Keratinocyte (primary cell): ENCODE results near the gene LDAH. TPM values are rescaled to one million over a fixed set of nuclear protein-coding genes. Genes with fewer than 3 reads are reported as not detected.

Experiments used
- DNase-seq: peaks from one replicate; pipeline ENCODE4 v3.0.0-alpha.2; 2011; ENCODE audit warnings: low read depth, missing footprints, low spot score
- FAIRE-seq: peaks from 2 replicates; lab custom pipeline; 2011; peaks lifted over from hg19 to GRCh38; lab: Jason Lieb, UNC
- H2AFZ ChIP-seq: 2 replicates; pipeline ENCODE4 v1.6.0; 2012; ENCODE audit warnings: low read length, control low read depth, inconsistent platforms; ENCODE audit not compliant: control insufficient read depth
- H3K27ac ChIP-seq: 2 replicates; pipeline ENCODE4 v1.5.1; 2011; ENCODE audit warnings: low read length; ENCODE audit not compliant: control insufficient read depth, insufficient read depth
- H3K27me3 ChIP-seq: 3 replicates; pipeline ENCODE4 v1.6.0; 2011; ENCODE audit warnings: low read length; ENCODE audit not compliant: control insufficient read depth, insufficient read depth; ENCODE audit errors: extremely low read depth
- H3K36me3 ChIP-seq, 2 experiments: 2 replicates in 1 of 2; 3 replicates in 1 of 2; pipeline ENCODE4 v1.5.1; 2011; ENCODE audit warnings: low read length in 2 of 2, mild to moderate bottlenecking in 1 of 2; ENCODE audit not compliant: control insufficient read depth in 2 of 2, insufficient read depth in 2 of 2; ENCODE audit errors: extremely low read depth in 1 of 2
- H3K4me1 ChIP-seq: 3 replicates; pipeline ENCODE4 v1.5.1; 2011; ENCODE audit warnings: low read length; ENCODE audit not compliant: control insufficient read depth, insufficient read depth; ENCODE audit errors: extremely low read depth
- H3K4me2 ChIP-seq: 3 replicates; pipeline ENCODE4 v1.6.0; 2011; ENCODE audit warnings: low read depth, low read length; ENCODE audit not compliant: control insufficient read depth, insufficient read depth; ENCODE audit errors: extremely low read depth
- H3K4me3 ChIP-seq, 3 experiments: fragments of 200-600 bp in 1 of 3; sonication (generic) in 1 of 3; 2 replicates in 2 of 3; 3 replicates in 1 of 3; pipeline ENCODE4 v1.5.1; 2011 to 2016; ENCODE audit warnings: low read length in 3 of 3, mild to moderate bottlenecking in 3 of 3, control low read depth in 2 of 3, inconsistent platforms in 1 of 3, low read depth in 1 of 3, mixed read lengths in 1 of 3, mixed run types in 1 of 3, moderate library complexity in 1 of 3; ENCODE audit not compliant: control insufficient read depth in 2 of 3, insufficient read depth in 2 of 3; ENCODE audit errors: extremely low read depth in 1 of 3
- H3K79me2 ChIP-seq: 2 replicates; pipeline ENCODE4 v1.6.0; 2012; ENCODE audit warnings: low read length; ENCODE audit not compliant: control insufficient read depth, insufficient read depth
- H3K9ac ChIP-seq: 3 replicates; pipeline ENCODE4 v1.6.0; 2011; ENCODE audit warnings: low read length; ENCODE audit not compliant: control insufficient read depth, insufficient read depth; ENCODE audit errors: extremely low read depth
- H3K9me1 ChIP-seq: 3 replicates; pipeline ENCODE4 v1.6.0; 2011; ENCODE audit warnings: low read length; ENCODE audit not compliant: control insufficient read depth, insufficient read depth; ENCODE audit errors: extremely low read depth
- H3K9me3 ChIP-seq: 2 replicates; pipeline ENCODE4 v1.5.1; 2012; ENCODE audit warnings: low read depth, low read length; ENCODE audit not compliant: control insufficient read depth
- H4K20me1 ChIP-seq: 3 replicates; pipeline ENCODE4 v1.6.0; 2011; ENCODE audit warnings: low read length; ENCODE audit not compliant: control insufficient read depth, insufficient read depth; ENCODE audit errors: extremely low read depth
- EZH2 ChIP-seq: IDR thresholded peaks from one replicate; pipeline ENCODE4 v1.6.1; 2012; ENCODE audit warnings: inconsistent platforms, mild to moderate bottlenecking, low read length, moderate library complexity
- dilution Hi-C: fragments of 300-500 bp; cut with MboI; formaldehyde crosslinking; loops from one replicate; pipeline ENCODE4 v1.7.0; 2020; ENCODE audit warnings: low sequenced_read_pairs; ENCODE audit not compliant: extremely low pct_ligation_motif_present
- polyA plus RNA-seq, 5 experiments: library from polyadenylated mRNA; depleted of rRNA in 3 of 5; stranded (reverse) in 3 of 5; stranded (forward) in 1 of 5; unstranded in 1 of 5; fragments of >200 nt; gene quantifications; 1 replicate in 1 of 5; 2 replicates in 3 of 5; 3 replicates in 1 of 5; pipeline versions ENCODE4 v1.2.1 to v1.2.3, GENCODE V29; 2011 to 2012; ENCODE audit warnings: missing spikeins in 2 of 5, low read depth in 1 of 5, low replicate concordance in 1 of 5
- TF ChIP-seq, protein P1 (sequence below), 3 experiments: IDR thresholded peaks in 1 of 3; conservative IDR thresholded peaks in 1 of 3; optimal IDR thresholded peaks in 1 of 3; 2 replicates in 2 of 3; 3 replicates in 1 of 3; pipeline versions ENCODE3 to v1.5.1; 2011; ENCODE audit warnings: low read length in 3 of 3, mild to moderate bottlenecking in 3 of 3, moderate library complexity in 2 of 3, control low read depth in 1 of 3, inconsistent platforms in 1 of 3; ENCODE audit not compliant: insufficient read depth in 2 of 3; ENCODE audit errors: extremely low read depth in 1 of 3

The LDAH gene
- polyA plus RNA-seq, 1 donor (not counting 4 experiments of a cell fraction or from before 2014, with no cell fraction given) = 22.7 TPM

DNA sequence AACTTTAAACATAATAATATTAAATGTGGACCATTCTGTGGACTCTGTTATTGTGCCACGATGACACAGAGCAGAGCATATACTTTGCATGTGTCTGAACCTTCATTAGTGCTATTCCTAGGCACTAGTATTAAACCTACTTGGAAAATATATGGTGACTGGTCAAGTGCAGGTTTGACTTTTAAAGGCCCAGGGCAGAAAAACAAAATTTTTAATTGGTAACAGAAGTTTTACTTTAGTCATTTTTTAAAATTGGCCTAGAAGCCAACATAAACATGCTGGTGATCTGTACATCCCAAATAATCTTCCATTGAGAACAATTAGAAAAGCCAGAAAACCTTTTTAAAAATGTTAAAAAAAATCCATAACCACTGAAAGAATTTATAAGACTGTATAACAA is 16.6 kb downstream of the LDAH start:
- Histone ChIP-seq H3K9ac (no peak overlapping the region), H2AFZ (no peak overlapping the region), H3K27me3 (no peaks in the 10 kb centered on the region), H3K36me3 (no peaks in the 10 kb centered on the region), H3K4me2 (no peak overlapping the region), H3K4me1 (no peaks in the 10 kb centered on the region), H3K9me3 (no peaks in the 10 kb centered on the region), H4K20me1 (no peaks in the 10 kb centered on the region), H3K79me2 (no peaks in the 10 kb centered on the region), H3K9me1 (no peaks in the 10 kb centered on the region), H3K4me3 (no peak overlapping the region), H3K27ac (no peak overlapping the region)
- dilution Hi-C loops = no loop called here
- TF ChIP-seq, protein P1, sequence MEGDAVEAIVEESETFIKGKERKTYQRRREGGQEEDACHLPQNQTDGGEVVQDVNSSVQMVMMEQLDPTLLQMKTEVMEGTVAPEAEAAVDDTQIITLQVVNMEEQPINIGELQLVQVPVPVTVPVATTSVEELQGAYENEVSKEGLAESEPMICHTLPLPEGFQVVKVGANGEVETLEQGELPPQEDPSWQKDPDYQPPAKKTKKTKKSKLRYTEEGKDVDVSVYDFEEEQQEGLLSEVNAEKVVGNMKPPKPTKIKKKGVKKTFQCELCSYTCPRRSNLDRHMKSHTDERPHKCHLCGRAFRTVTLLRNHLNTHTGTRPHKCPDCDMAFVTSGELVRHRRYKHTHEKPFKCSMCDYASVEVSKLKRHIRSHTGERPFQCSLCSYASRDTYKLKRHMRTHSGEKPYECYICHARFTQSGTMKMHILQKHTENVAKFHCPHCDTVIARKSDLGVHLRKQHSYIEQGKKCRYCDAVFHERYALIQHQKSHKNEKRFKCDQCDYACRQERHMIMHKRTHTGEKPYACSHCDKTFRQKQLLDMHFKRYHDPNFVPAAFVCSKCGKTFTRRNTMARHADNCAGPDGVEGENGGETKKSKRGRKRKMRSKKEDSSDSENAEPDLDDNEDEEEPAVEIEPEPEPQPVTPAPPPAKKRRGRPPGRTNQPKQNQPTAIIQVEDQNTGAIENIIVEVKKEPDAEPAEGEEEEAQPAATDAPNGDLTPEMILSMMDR (optimal IDR thresholded peaks at IDR 0.05 in 1 of 3, IDR thresholded peaks at IDR 0.05 in 1 of 3, conservative IDR thresholded peaks at IDR 0.05 in 1 of 3; ENCODE audit: extremely low read depth in 1 of 3, insufficient read depth in 2 of 3, low read length in 3 of 3) = no peak
- no peak for TF ChIP-seq EZH2
- DNase-seq (no peak), FAIRE-seq (no peak)

DNA sequence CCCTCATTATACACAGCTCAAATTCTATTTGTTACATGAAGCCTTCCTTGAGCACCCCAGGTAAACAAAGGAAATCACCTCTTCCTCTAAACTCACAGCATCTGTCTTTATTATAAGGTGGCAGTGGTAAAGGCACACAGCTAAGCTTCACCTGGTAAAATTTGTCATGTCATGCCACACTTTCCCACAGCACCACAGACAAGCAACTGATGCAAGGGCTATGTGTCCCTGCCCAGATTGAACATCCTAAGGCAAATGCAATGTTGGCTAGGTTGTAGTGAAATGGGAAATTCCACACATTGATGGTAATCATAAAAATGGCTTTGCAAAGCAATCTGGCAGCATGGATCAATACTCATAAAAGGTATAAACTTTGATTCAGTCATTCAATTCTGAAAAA is 18.9 kb downstream of the LDAH start:
- TF ChIP-seq EZH2 = no peak
- TF ChIP-seq, protein P1 (optimal IDR thresholded peaks at IDR 0.05 in 1 of 3, IDR thresholded peaks at IDR 0.05 in 1 of 3, conservative IDR thresholded peaks at IDR 0.05 in 1 of 3; ENCODE audit: extremely low read depth in 1 of 3, insufficient read depth in 2 of 3, low read length in 3 of 3) = no peak
- Histone ChIP-seq H3K9me1 (no peaks in the 10 kb centered on the region), H3K4me3 (no peak overlapping the region), H3K79me2 (no peaks in the 10 kb centered on the region), H3K4me2 (no peak overlapping the region), H3K9ac (no peak overlapping the region), H3K4me1 (no peaks in the 10 kb centered on the region), H4K20me1 (no peaks in the 10 kb centered on the region), H2AFZ (no peak overlapping the region), H3K27me3 (no peaks in the 10 kb centered on the region), H3K9me3 (no peaks in the 10 kb centered on the region), H3K36me3 (no peaks in the 10 kb centered on the region), H3K27ac (no peak overlapping the region)
- dilution Hi-C loops = no loop called here
- no peak for FAIRE-seq
- no peak for DNase-seq
